Measurements from ENCODE around the gene HOXB6.

HOXB6 gene

DNA sequence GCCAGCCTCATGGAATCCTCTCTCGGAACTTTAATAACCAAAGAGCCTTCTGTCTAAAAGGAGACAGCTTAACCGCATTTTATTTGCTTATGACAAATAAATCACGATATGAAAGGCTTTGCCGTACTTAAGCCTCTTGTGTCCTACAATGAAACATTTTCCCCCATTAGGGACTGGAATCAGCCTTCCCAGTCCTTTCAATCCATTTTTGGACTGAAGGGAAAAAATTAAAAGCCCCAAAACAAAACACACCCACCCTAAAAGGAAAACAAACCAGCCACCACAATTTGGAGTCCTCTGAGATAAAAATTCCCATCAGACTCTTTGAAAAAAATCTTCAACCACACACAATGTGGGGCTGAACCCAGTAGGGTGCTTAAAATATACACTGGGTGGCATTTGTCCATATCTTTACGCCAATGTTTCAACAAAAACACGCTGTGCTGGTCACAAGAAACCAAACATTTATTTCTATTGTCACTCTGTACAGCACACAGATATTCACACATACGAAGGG is 29.7 kb downstream of the HOXB6 start:
- ATAC-seq = no peak
- TF ChIP-seq ESRRG (CRISPR knock-in tag; IDR thresholded peaks at IDR 0.05) (no peak), TCF4 (CRISPR knock-in tag; IDR thresholded peaks at IDR 0.05; ENCODE audit: borderline replicate concordance) (no peak), ZNF70 (CRISPR knock-in tag; IDR thresholded peaks at IDR 0.05) (no peak), ARNTL (CRISPR knock-in tag; IDR thresholded peaks at IDR 0.05; ENCODE audit: borderline replicate concordance, low read depth) (no peak), SNAI2 (CRISPR knock-in tag; IDR thresholded peaks at IDR 0.05) (no peak), PPARA (CRISPR knock-in tag; IDR thresholded peaks at IDR 0.05; ENCODE audit: borderline replicate concordance) (no peak), ZFP3 (CRISPR knock-in tag; IDR thresholded peaks at IDR 0.05) (no peak), BACH2 (CRISPR knock-in tag; IDR thresholded peaks at IDR 0.05; ENCODE audit: borderline replicate concordance) (no peak)
- TF ChIP-seq, protein P1, sequence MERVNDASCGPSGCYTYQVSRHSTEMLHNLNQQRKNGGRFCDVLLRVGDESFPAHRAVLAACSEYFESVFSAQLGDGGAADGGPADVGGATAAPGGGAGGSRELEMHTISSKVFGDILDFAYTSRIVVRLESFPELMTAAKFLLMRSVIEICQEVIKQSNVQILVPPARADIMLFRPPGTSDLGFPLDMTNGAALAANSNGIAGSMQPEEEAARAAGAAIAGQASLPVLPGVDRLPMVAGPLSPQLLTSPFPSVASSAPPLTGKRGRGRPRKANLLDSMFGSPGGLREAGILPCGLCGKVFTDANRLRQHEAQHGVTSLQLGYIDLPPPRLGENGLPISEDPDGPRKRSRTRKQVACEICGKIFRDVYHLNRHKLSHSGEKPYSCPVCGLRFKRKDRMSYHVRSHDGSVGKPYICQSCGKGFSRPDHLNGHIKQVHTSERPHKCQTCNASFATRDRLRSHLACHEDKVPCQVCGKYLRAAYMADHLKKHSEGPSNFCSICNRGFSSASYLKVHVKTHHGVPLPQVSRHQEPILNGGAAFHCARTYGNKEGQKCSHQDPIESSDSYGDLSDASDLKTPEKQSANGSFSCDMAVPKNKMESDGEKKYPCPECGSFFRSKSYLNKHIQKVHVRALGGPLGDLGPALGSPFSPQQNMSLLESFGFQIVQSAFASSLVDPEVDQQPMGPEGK (CRISPR knock-in tag; IDR thresholded peaks at IDR 0.05; ENCODE audit: borderline replicate concordance) = no peak
- TF ChIP-seq, protein P2, sequence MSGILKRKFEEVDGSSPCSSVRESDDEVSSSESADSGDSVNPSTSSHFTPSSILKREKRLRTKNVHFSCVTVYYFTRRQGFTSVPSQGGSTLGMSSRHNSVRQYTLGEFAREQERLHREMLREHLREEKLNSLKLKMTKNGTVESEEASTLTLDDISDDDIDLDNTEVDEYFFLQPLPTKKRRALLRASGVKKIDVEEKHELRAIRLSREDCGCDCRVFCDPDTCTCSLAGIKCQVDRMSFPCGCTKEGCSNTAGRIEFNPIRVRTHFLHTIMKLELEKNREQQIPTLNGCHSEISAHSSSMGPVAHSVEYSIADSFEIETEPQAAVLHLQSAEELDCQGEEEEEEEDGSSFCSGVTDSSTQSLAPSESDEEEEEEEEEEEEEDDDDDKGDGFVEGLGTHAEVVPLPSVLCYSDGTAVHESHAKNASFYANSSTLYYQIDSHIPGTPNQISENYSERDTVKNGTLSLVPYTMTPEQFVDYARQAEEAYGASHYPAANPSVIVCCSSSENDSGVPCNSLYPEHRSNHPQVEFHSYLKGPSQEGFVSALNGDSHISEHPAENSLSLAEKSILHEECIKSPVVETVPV (CRISPR knock-in tag; IDR thresholded peaks at IDR 0.05) = no peak

DNA sequence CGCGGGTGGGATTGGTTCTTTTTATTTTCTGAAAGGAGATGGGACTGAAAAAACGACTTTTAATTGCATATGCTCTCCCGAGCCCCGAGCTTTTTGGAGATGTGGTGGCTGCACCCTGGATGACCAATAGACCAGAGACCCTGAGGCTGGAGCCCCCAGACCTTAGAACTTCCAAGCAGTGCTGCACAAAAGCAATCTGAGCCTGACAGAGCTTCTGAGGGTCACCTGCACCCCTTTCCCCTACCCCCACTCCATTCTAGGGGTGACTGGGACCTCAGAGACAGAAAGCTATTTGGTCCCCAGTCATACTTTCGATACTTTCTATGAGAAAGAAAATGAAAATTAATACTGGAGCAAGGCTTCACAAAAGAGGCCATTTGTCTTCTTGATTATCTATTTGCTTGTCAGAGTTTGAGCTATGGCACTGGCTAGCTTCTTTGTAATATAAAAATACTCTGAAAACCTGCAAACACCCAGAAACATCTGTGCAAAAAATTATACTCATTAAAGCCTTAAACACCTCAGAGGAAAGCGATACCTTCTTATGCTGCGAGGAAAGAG is 30.2 kb downstream of the HOXB6 start:
- TF ChIP-seq PPARA (CRISPR knock-in tag; IDR thresholded peaks at IDR 0.05; ENCODE audit: borderline replicate concordance) (no peak), GLIS3 (CRISPR knock-in tag; IDR thresholded peaks at IDR 0.05) (no peak), ESRRG (CRISPR knock-in tag; IDR thresholded peaks at IDR 0.05) (no peak), TOX (CRISPR knock-in tag; IDR thresholded peaks at IDR 0.05; ENCODE audit: borderline replicate concordance) (no peak), CSDC2 (CRISPR knock-in tag; IDR thresholded peaks at IDR 0.05) (no peak), ZC3H10 (CRISPR knock-in tag; IDR thresholded peaks at IDR 0.05) (no peak), ZNF8 (CRISPR knock-in tag; IDR thresholded peaks at IDR 0.05) (no peak), ZNF565 (CRISPR knock-in tag; conservative IDR thresholded peaks at IDR 0.05; ENCODE audit: low read depth) (no peak), ZNF70 (CRISPR knock-in tag; IDR thresholded peaks at IDR 0.05) (no peak), ZFP3 (CRISPR knock-in tag; IDR thresholded peaks at IDR 0.05) (no peak), ISL1 (CRISPR knock-in tag; IDR thresholded peaks at IDR 0.05) (no peak), TCF4 (CRISPR knock-in tag; IDR thresholded peaks at IDR 0.05; ENCODE audit: borderline replicate concordance) (no peak), ARNTL (CRISPR knock-in tag; IDR thresholded peaks at IDR 0.05; ENCODE audit: borderline replicate concordance, low read depth) (no peak), OSR1 (CRISPR knock-in tag; IDR thresholded peaks at IDR 0.05) (no peak), BACH2 (CRISPR knock-in tag; IDR thresholded peaks at IDR 0.05; ENCODE audit: borderline replicate concordance) (no peak)
- TF ChIP-seq, protein P1 (CRISPR knock-in tag; IDR thresholded peaks at IDR 0.05; ENCODE audit: borderline replicate concordance) = no peak
- TF ChIP-seq, protein P3, sequence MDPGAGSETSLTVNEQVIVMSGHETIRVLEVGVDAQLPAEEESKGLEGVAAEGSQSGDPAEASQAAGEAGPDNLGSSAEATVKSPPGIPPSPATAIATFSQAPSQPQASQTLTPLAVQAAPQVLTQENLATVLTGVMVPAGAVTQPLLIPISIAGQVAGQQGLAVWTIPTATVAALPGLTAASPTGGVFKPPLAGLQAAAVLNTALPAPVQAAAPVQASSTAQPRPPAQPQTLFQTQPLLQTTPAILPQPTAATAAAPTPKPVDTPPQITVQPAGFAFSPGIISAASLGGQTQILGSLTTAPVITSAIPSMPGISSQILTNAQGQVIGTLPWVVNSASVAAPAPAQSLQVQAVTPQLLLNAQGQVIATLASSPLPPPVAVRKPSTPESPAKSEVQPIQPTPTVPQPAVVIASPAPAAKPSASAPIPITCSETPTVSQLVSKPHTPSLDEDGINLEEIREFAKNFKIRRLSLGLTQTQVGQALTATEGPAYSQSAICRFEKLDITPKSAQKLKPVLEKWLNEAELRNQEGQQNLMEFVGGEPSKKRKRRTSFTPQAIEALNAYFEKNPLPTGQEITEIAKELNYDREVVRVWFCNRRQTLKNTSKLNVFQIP (CRISPR knock-in tag; IDR thresholded peaks at IDR 0.05; ENCODE audit: borderline replicate concordance, low read depth) = no peak
- TF ChIP-seq, protein P2 (CRISPR knock-in tag; IDR thresholded peaks at IDR 0.05) = no peak
- TF ChIP-seq, protein P4, sequence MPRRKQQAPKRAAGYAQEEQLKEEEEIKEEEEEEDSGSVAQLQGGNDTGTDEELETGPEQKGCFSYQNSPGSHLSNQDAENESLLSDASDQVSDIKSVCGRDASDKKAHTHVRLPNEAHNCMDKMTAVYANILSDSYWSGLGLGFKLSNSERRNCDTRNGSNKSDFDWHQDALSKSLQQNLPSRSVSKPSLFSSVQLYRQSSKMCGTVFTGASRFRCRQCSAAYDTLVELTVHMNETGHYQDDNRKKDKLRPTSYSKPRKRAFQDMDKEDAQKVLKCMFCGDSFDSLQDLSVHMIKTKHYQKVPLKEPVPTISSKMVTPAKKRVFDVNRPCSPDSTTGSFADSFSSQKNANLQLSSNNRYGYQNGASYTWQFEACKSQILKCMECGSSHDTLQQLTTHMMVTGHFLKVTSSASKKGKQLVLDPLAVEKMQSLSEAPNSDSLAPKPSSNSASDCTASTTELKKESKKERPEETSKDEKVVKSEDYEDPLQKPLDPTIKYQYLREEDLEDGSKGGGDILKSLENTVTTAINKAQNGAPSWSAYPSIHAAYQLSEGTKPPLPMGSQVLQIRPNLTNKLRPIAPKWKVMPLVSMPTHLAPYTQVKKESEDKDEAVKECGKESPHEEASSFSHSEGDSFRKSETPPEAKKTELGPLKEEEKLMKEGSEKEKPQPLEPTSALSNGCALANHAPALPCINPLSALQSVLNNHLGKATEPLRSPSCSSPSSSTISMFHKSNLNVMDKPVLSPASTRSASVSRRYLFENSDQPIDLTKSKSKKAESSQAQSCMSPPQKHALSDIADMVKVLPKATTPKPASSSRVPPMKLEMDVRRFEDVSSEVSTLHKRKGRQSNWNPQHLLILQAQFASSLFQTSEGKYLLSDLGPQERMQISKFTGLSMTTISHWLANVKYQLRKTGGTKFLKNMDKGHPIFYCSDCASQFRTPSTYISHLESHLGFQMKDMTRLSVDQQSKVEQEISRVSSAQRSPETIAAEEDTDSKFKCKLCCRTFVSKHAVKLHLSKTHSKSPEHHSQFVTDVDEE (CRISPR knock-in tag; IDR thresholded peaks at IDR 0.05) = no peak
- TF ChIP-seq, protein P5, sequence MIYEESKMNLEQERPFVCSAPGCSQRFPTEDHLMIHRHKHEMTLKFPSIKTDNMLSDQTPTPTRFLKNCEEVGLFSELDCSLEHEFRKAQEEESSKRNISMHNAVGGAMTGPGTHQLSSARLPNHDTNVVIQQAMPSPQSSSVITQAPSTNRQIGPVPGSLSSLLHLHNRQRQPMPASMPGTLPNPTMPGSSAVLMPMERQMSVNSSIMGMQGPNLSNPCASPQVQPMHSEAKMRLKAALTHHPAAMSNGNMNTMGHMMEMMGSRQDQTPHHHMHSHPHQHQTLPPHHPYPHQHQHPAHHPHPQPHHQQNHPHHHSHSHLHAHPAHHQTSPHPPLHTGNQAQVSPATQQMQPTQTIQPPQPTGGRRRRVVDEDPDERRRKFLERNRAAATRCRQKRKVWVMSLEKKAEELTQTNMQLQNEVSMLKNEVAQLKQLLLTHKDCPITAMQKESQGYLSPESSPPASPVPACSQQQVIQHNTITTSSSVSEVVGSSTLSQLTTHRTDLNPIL (CRISPR knock-in tag; IDR thresholded peaks at IDR 0.05; ENCODE audit: low read depth) = no peak

More for the DNA sequence above, 30.2 kb downstream of the HOXB6 start:
- no peak for ATAC-seq

Data from SK-N-SH treated with all-trans-retinoic acid at 6 μM for 48 hours (cell line).